Measurements from ENCODE around the gene CD19.

Gene CD19

GRCh38 chr16:28983644-28984043 lies 51.9 kb downstream of the CD19 start:
- no peak for DNase-seq

GRCh38 chr16:28984091-28984490 lies 52.3 kb downstream of the CD19 start:
- no peak for DNase-seq

- peak; percentile 79 for DNase-seq
Measured at GRCh38 chr16:28984619-28985135, 52.9 kb downstream of the CD19 start, which contains the start of gene LAT. Gene LAT (plus strand): TSS chr16:28985052. CDS start chr16:28985418, 366 bp downstream.

- no peak for DNase-seq
Measured at GRCh38 chr16:28985211-28986041, 53.7 kb downstream of the CD19 start.

GRCh38 chr16:28986046-28986445 lies 54.3 kb downstream of the CD19 start:
- no peak for DNase-seq

- no peak for DNase-seq
Measured at GRCh38 chr16:28986492-28986891, 54.7 kb downstream of the CD19 start.

- DNase-seq: no peak
Measured at GRCh38 chr16:28987170-28987853, 55.5 kb downstream of the CD19 start.
